Panc1 (cell line): ENCODE data around the gene HIPK3. TPM values are rescaled to one million over a fixed set of nuclear protein-coding genes. Genes with fewer than 3 reads are reported as not detected.

Source experiments
- ATAC-seq: fragments of 200-7000 bp; cut with Tn5 transposase; 2 replicates; pipeline ENCODE4 v1.9.1; 2020; ENCODE audit warnings: mild to moderate bottlenecking, moderate library complexity
- BruUV-seq: library from RNA; stranded (reverse); fragments of 400-500 nt; replicated peaks from 2 replicates; lab custom pipeline; 2021; lab: Mats Ljungman, UMichigan
- CTCF ChIA-PET: fragments of 300-600 bp; sonication (Branson Sonifier 250); formaldehyde crosslinking; loops from one replicate; lab custom pipeline; 2022; ENCODE audit warnings: antibody characterized with exemption; lab: Charles Lee
- POLR2A ChIA-PET: fragments of 300-600 bp; sonication (Branson Sonifier 250); formaldehyde crosslinking; loops from one replicate; lab custom pipeline; 2022; ENCODE audit warnings: antibody characterized with exemption; lab: Charles Lee
- DNase-seq: peaks from one replicate; pipeline ENCODE4 v3.0.0-alpha.2; 2010; ENCODE audit warnings: low read depth, low spot score
- H3K27ac ChIP-seq: 2 replicates; pipeline ENCODE4 v1.5.1; 2011; ENCODE audit warnings: mild to moderate bottlenecking, low read length, inconsistent platforms
- H3K27me3 ChIP-seq: fragments of 200-500 bp; sonication (Bioruptor generic); 2 replicates; pipeline ENCODE4 v1.6.0; 2014; ENCODE audit warnings: low read length, inconsistent platforms; ENCODE audit not compliant: control insufficient read depth, insufficient read depth
- H3K36me3 ChIP-seq: fragments of 200-500 bp; sonication (Bioruptor generic); 2 replicates; pipeline ENCODE4 v1.5.1; 2014; ENCODE audit warnings: inconsistent platforms, mild to moderate bottlenecking, low read length, moderate library complexity; ENCODE audit not compliant: control insufficient read depth, insufficient read depth
- H3K4me1 ChIP-seq: 2 replicates; pipeline ENCODE4 v1.5.1; 2011; ENCODE audit warnings: inconsistent platforms, mild to moderate bottlenecking, low read length, moderate library complexity; ENCODE audit not compliant: control insufficient read depth, insufficient read depth
- H3K4me3 ChIP-seq, 2 experiments: 2 replicates each; pipeline ENCODE4 v1.5.1; 2011 to 2012; ENCODE audit warnings: low read depth in 2 of 2, low read length in 2 of 2, mild to moderate bottlenecking in 2 of 2, inconsistent platforms in 1 of 2, moderate library complexity in 1 of 2
- H3K9me3 ChIP-seq: fragments of 200-500 bp; sonication (Bioruptor generic); 2 replicates; pipeline ENCODE4 v1.5.1; 2014; ENCODE audit warnings: low read depth, mild to moderate bottlenecking, inconsistent platforms, low read length, moderate library complexity; ENCODE audit not compliant: control insufficient read depth, insufficient read depth
- CTCF ChIP-seq: fragments of 450-650 bp; IDR thresholded peaks from 2 replicates; pipeline ENCODE4 v1.5.1; 2017; ENCODE audit warnings: mild to moderate bottlenecking
- POLR2AphosphoS5 ChIP-seq: IDR thresholded peaks from 2 replicates; pipeline ENCODE4 v1.6.1; 2012; ENCODE audit warnings: mild to moderate bottlenecking, low read depth, low read length, moderate library complexity
- REST ChIP-seq, 2 experiments: IDR thresholded peaks; 2 replicates each; pipeline ENCODE4 v1.6.1; 2011 to 2012; ENCODE audit warnings: low read depth in 2 of 2, control low read depth in 1 of 2, low read length in 1 of 2, mild to moderate bottlenecking in 1 of 2, moderate library complexity in 1 of 2; ENCODE audit not compliant: insufficient read depth in 1 of 2
- SIN3A ChIP-seq: IDR thresholded peaks from 2 replicates; pipeline ENCODE4 v1.6.1; 2012; ENCODE audit warnings: low read depth, mild to moderate bottlenecking, low read length, moderate library complexity, borderline replicate concordance; ENCODE audit not compliant: insufficient read depth
- TCF7L2 ChIP-seq: IDR thresholded peaks from 2 replicates; pipeline ENCODE4 v1.6.1; 2011; ENCODE audit warnings: mild to moderate bottlenecking, low read depth, low read length, inconsistent platforms
- in situ Hi-C: cut with HindIII; loops from 2 replicates; pipeline ENCODE4 v1.10.0; 2016; ENCODE audit warnings: low sequenced_read_pairs, low pct_unique_long_range_greater_than_20kb
- intact Hi-C: fragments of 100-400 bp; cut with micrococcal nuclease; formaldehyde crosslinking; loops from one replicate; pipeline ENCODE4 v1.10.0; 2022; ENCODE audit not compliant: unreplicated experiment
- total RNA-seq: library from RNA; stranded (reverse); gene quantifications from one replicate; pipeline ENCODE4 v1.2.1, GENCODE V29; 2021; ENCODE audit not compliant: unreplicated experiment

HIPK3 gene
- total RNA-seq, 1 experiment from 2014 or later: 72.2 TPM

- intact Hi-C loops: no loop called here
- H3K9me3 ChIP-seq: no peaks in the 10 kb centered on the region
- CTCF ChIA-PET: no interaction called here
- DNase-seq (no peak), ATAC-seq (no peak)
- H3K4me3 ChIP-seq: no peak overlapping the region
- no peaks in the 10 kb centered on the region for H3K27me3 ChIP-seq
- POLR2A ChIA-PET: no interaction called here
- TF ChIP-seq TCF7L2 (no peak), REST (IDR thresholded peaks at IDR 0.05; ENCODE audit: insufficient read depth in 1 of 2, low read depth in 2 of 2, low read length in 1 of 2) (no peak), POLR2AphosphoS5 (no peak), SIN3A (no peak), CTCF (no peak)
- H3K27ac ChIP-seq: no peak overlapping the region
- H3K36me3 ChIP-seq: no peaks in the 10 kb centered on the region
- in situ Hi-C loops: no loop called here
- H3K4me1 ChIP-seq: no peaks in the 10 kb centered on the region
- BruUV-seq: no TSS peak
Measured at GRCh38 chr11:33284818-33285217, 27.6 kb downstream of the HIPK3 start.

- in situ Hi-C loops: no loop called here
- Histone ChIP-seq H3K4me1 (no peaks in the 10 kb centered on the region; the same call in 1 of the 2 replicates), H3K9me3 (no peaks in the 10 kb centered on the region), H3K4me3 (no peak overlapping the region), H3K27ac (no peak overlapping the region), H3K36me3 (no peaks in the 10 kb centered on the region), H3K27me3 (no peaks in the 10 kb centered on the region)
- ChIA-PET CTCF (no interaction called here), POLR2A (interaction anchor here (0.7 kb wide), 2 partner anchors 221 to 303 kb away, joined by 3 read pairs; no protein-coding TSS in a partner anchor)
- no peak for DNase-seq
- intact Hi-C loops: no loop called here
- TF ChIP-seq POLR2AphosphoS5: no peak
- no peak for TF ChIP-seq TCF7L2
- no peak for TF ChIP-seq SIN3A
- TF ChIP-seq CTCF: no peak
- no peak for TF ChIP-seq REST (IDR thresholded peaks at IDR 0.05; ENCODE audit: insufficient read depth in 1 of 2, low read depth in 2 of 2, low read length in 1 of 2)
- BruUV-seq: no TSS peak
- no peak for ATAC-seq
Measured at GRCh38 chr11:33290319-33290718, 33.1 kb downstream of the HIPK3 start.
